ENCODE measurements around the gene WDR37. TPM values are rescaled to one million over a fixed set of nuclear protein-coding genes. Genes with fewer than 3 reads are reported as not detected.

Gene WDR37
- total and polyA plus RNA-seq, 10 of the 15 experiments (the other 5 are each of a cell fraction or from before 2014, with no cell fraction given) = 1.9 to 11.1 (median 7.1) TPM

GRCh38 chr10:1151076-1152033 is 95.2 kb downstream of the WDR37 start:
- no peak for TF ChIP-seq JUNB (IDR thresholded peaks at IDR 0.05)
- Histone ChIP-seq H3K9me3 (replicated peaks; ENCODE audit: control insufficient read depth, insufficient read depth, low read length) (no peaks in the 10 kb centered on the region; the same call in 2 of the 3 replicates), H3K36me3 (ENCODE audit: control insufficient read depth in 2 of 2, insufficient read depth in 2 of 2, low read length in 1 of 2) (no peaks in the 10 kb centered on the region), H3K9ac (ENCODE audit: control insufficient read depth, insufficient read depth, low read length) (no peak overlapping the region), H4K20me1 (ENCODE audit: control insufficient read depth, insufficient read depth) (no peaks in the 10 kb centered on the region), H3K79me2 (ENCODE audit: control insufficient read depth, insufficient read depth, low read length) (no peaks in the 10 kb centered on the region), H2AFZ (ENCODE audit: control insufficient read depth, low read depth, low read length) (no peak overlapping the region), H3K4me1 (ENCODE audit: control insufficient read depth, insufficient read depth, low read length) (no peaks in the 10 kb centered on the region), H3K27ac (ENCODE audit: control insufficient read depth, insufficient read depth) (no peak overlapping the region), H3K4me3 (no peak overlapping the region), H3K27me3 (replicated peaks in 1 of 2; ENCODE audit: control insufficient read depth in 2 of 2, insufficient read depth in 2 of 2, low read length in 1 of 2) (no peaks in the 10 kb centered on the region; a peak in 1 of 4 replicates), H3K4me2 (ENCODE audit: control insufficient read depth, insufficient read depth) (no peak overlapping the region)
- CTCF ChIA-PET = no interaction called here
- BruUV-seq (replicated peaks) = no TSS peak
- ATAC-seq (peak; percentile 64), DNase-seq (ENCODE audit: low read depth, low spot score) (no peak), FAIRE-seq (no peak)
- 13% methylated on average over 15 of the region's 15 CpGs for WGBS (ENCODE audit: insufficient coverage, insufficient replicate concordance, low lambda C conversion rate, missing lambda C conversion rate)
- in situ Hi-C loops (cut with MboI) = no loop called here
- intact Hi-C loops (cut with micrococcal nuclease; ENCODE audit: unreplicated experiment) = no loop called here
- POLR2A ChIA-PET = no interaction called here
- RAD21 ChIA-PET (ENCODE audit: unreplicated experiment) = no interaction called here
- SMC1A ChIA-PET (ENCODE audit: uncharacterized antibody, unreplicated experiment) = interaction anchor here (1.6 kb wide), 1 partner anchor 12 kb away, joined by 3 read pairs; no protein-coding TSS in a partner anchor

GRCh38 chr10:1152386-1153250 is 96.4 kb downstream of the WDR37 start:
- H3K79me2 ChIP-seq (ENCODE audit: control insufficient read depth, insufficient read depth, low read length) = no peaks in the 10 kb centered on the region
- intact Hi-C loops (cut with micrococcal nuclease; ENCODE audit: unreplicated experiment) (no loop called here), in situ Hi-C loops (cut with MboI) (no loop called here)
- no peak overlapping the region for H2AFZ ChIP-seq (ENCODE audit: control insufficient read depth, low read depth, low read length)
- ATAC-seq (no peak), FAIRE-seq (no peak), DNase-seq (ENCODE audit: low read depth, low spot score) (no peak)
- no peaks in the 10 kb centered on the region; the same call in 2 of the 3 replicates for H3K9me3 ChIP-seq (replicated peaks; ENCODE audit: control insufficient read depth, insufficient read depth, low read length)
- H3K4me3 ChIP-seq = no peak overlapping the region
- H3K9ac ChIP-seq (ENCODE audit: control insufficient read depth, insufficient read depth, low read length) = no peak overlapping the region
- POLR2A ChIA-PET = no interaction called here
- RAD21 ChIA-PET (ENCODE audit: unreplicated experiment) = no interaction called here
- no peaks in the 10 kb centered on the region for H4K20me1 ChIP-seq (ENCODE audit: control insufficient read depth, insufficient read depth)
- H3K27me3 ChIP-seq (replicated peaks in 1 of 2; ENCODE audit: control insufficient read depth in 2 of 2, insufficient read depth in 2 of 2, low read length in 1 of 2) = no peaks in the 10 kb centered on the region; a peak in 1 of 4 replicates
- H3K4me2 ChIP-seq (ENCODE audit: control insufficient read depth, insufficient read depth) = no peak overlapping the region
- H3K27ac ChIP-seq (ENCODE audit: control insufficient read depth, insufficient read depth) = no peak overlapping the region
- H3K4me1 ChIP-seq (ENCODE audit: control insufficient read depth, insufficient read depth, low read length) = no peaks in the 10 kb centered on the region
- H3K36me3 ChIP-seq (ENCODE audit: control insufficient read depth in 2 of 2, insufficient read depth in 2 of 2, low read length in 1 of 2) = no peaks in the 10 kb centered on the region
- BruUV-seq (replicated peaks) = no TSS peak
- CTCF ChIA-PET = interaction anchor here (0.6 kb wide), 1 partner anchor 923 kb away, joined by 4 read pairs; no protein-coding TSS in a partner anchor
- SMC1A ChIA-PET (ENCODE audit: uncharacterized antibody, unreplicated experiment) = interaction anchor here (1.6 kb wide), 1 partner anchor 11 kb away, joined by 3 read pairs; no protein-coding TSS in a partner anchor
- WGBS (ENCODE audit: insufficient coverage, insufficient replicate concordance, low lambda C conversion rate, missing lambda C conversion rate) = 45% methylated on average over 31 of the region's 32 CpGs
- no peak for TF ChIP-seq ZZZ3 (IDR thresholded peaks at IDR 0.05; ENCODE audit: control insufficient read depth, insufficient read length, low read depth)
- no peak for TF ChIP-seq HDAC6 (IDR thresholded peaks at IDR 0.05; ENCODE audit: unreplicated experiment)
- TF ChIP-seq ZSCAN29 (IDR thresholded peaks at IDR 0.05) = no peak
- TF ChIP-seq CBX5 (IDR thresholded peaks at IDR 0.05; ENCODE audit: low read depth) = no peak
- no peak for TF ChIP-seq EGR1 (IDR thresholded peaks at IDR 0.05; ENCODE audit: borderline replicate concordance in 1 of 2, low read depth in 2 of 2, low read length in 2 of 2)
- TF ChIP-seq USF1 (IDR thresholded peaks at IDR 0.05; ENCODE audit: borderline replicate concordance, extremely low read length, insufficient read depth, low read depth, low read length) = no peak
- no peak for TF ChIP-seq JUND (IDR thresholded peaks at IDR 0.05; ENCODE audit: low read depth, low read length)

Measured in GM12878 (cell line).